HG02623 (cell line): ENCODE measurements around the gene ECT2L.
"Not testable (repeated sequence)": the region's sequence is repeated elsewhere in the genome, so short reads cannot be mapped to it uniquely, and the experiment has no call there.

Source experiments
- ATAC-seq: cut with Tn5 transposase; IDR thresholded peaks from one replicate; pipeline ENCODE4 v1.9.1; 2021; ENCODE audit warnings: moderate library complexity; ENCODE audit not compliant: unreplicated experiment

ECT2L gene

DNA sequence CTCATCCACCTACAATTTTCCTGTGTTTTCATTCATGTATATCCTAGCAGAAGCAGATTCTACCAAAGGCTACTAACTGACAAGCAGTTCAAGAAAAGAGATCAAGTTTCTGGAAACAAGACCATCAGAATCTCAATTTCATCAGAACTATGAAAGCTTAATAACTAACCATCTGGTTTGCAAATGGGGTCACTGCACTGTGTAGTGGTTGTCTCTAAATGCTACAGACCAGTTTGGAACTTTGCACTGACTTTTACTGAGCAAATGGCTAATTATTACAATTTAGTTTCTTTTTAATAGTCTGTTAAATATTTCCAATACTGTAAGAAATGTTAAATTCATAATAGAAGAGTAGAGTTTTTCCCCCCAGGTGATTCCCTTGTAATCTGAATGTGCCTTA lies 127.7 kb downstream of the ECT2L start:
- ATAC-seq: peak; percentile 55

DNA sequence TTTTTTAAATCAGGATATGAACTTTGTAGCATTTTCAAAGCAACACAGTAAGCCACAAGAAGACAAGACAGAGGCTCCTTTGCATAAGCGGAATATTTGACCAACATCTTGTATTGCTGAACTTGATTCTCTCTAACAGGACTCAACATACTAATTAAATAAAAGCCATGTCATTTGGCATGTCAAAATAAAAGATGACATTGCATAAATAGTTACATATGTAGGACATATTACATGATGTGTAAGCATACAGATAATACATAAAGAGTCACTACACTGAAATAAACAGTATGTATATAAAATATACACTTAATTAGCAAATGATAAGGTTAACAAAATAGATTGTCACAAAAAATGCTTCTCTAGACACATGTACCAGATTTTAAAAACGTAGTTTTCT lies 129.9 kb downstream of the ECT2L start:
- ATAC-seq: no peak

DNA sequence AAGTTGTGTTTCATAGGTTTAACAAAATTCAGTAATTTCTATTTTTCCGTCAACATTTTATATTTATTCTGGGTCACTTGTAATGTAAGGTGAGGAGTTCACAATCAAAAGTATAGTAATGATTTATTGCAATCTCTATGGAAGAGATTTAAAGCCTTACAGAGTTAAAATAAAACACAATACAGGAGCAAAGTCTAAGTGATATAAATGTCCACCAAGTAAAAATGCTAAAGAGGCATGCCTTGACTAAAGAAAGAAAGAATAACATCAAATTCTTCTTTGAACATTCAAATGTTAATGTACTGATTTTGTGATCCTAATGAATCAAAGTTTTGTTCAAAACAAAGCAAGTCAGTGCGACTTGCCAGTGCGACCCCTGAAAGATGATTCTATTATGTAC lies 130.7 kb downstream of the ECT2L start:
- no peak for ATAC-seq

DNA sequence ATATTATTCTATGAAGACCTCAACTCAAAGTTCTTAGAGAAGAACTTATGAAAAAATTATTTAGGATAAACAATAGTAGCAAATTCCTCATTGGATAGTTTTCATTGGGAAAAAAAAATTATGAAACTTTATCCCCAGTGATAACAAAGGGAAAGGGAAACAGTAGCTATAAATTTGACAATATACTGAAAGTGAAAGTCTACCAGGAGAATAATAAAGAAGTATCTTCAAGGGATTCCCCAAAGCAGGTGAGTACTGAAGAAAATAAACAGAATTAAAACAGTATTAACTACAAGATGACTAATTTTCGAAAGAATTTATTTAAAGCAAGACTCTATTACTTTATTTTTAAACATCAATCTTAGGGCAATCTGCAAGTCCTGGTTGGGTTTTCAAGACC lies 135.8 kb downstream of the ECT2L start:
- no peak for ATAC-seq

DNA sequence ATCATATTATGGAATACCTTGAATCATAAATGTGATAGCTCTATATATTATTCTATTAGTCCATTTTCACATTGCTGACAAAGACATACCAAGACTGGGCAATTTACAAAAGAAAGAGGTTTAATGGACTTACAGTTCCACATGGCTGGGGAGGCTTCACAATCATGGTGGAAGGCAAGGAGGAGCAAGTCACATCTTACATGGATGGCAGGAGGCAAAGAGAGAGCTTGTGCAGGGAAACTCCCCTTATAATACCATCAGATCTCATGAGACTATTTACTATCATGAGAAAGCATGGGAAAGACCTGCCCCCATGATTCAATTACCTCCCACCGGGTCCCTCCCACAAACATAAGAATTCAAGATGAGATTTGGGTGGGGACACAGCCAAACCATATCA lies 141.0 kb downstream of the ECT2L start:
- not testable (repeated sequence) for ATAC-seq

DNA sequence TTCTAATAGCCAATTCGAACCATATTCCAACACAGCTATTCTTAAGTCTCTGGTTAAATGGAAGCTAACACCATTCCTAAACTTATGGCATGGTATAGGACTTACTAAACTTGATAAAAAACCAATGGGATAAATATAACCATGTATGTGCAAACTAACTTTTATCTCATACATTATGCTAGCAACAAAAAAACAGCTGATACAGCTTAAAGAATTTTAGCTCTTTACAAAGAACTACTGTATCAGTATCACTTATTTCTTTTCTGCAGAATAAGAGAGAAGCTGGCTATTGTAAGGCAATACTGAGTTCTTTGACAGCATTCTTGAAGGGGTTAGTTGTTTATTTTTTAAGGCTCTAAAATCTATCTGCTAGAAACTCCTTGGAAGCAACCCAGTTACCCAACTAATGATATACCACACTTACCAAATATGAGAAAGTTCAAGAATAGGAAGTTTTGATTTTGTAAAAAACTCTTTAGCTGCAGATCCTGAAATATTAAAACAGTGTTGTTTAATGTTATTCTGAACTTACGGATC lies 147.3 kb downstream of the ECT2L start:
- no peak for ATAC-seq

DNA sequence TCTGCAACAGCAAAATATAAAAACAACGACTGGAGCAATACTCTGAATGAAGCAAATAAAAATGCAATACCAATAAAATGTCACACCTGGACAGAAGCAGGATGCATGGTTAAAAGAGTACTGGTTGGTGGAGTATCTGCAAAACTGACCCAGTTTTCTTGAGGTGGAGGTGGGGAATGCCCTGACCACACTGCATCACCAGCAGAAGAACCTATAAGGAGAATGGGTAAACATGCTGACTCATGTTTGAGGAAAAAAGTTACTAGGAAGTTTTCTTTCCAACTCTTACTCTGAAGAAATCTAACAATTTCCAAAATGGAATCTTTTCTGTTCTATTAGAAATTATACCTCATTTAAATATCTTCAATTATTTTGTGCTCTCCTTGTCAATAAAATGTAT lies 148.5 kb downstream of the ECT2L start:
- peak; percentile 45 for ATAC-seq

DNA sequence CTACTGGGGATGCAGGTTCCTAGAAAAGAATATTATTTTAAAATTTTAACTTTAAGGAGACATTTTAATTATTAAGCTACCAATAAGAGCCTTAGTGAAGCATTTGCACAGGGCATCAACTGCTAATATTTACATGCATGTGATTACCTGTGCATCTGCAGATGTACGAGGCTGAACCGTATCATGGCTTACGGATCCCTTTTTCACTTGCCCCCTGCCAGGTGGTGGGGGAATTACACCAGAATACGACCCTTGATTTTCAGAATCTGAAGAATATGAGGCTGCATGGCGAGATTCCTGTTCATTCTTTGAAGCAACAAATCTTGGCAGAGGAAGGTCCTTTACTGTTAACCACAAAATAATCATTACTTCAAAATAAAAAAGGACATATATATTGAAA lies 149.5 kb downstream of the ECT2L start:
- no peak for ATAC-seq

DNA sequence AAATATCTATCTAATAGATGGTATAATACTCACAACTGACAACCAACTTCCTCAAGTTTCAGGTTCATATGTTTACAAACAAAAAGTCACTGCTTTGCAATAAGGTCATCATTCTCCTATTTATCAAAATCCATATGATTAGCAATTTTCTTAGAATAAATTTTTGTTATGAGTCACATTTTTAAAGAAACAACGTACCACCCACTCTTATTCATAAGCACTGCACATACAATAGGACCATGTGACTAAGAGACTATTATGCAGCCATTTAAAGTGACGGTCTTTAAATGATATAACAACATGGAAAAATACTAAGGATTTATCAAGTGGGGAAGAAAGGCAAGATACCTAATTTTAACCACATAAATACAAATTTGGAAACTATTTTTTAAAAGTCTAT lies 152.1 kb downstream of the ECT2L start:
- ATAC-seq: no peak

DNA sequence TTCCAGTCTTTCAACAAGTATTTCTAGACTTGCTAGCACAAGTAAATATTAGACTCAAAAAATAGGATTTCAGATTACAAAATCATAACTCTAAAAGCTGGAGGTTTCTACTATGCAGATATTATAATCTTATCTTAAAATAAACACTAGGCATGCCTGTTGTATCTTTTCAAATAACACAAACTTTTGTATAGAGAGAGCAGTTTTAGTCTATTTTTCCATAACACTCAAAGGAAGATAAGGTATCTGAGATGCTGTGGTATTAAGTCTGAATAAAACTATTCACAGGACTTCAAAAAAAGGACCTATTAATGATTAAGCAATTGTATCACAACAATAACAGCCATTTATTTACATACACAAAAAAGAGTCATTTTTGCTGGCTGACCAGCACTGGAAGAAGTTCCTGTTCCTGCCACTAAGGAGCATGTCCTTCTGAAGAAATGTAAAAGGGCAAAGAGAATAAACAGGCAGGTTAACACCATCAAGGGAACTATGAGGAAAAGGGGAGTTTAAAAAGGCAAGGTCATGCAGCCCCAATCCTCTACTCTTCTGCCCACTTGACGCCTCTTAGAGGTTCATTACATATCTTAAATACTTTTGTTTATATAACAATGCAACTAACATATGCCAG lies 152.8 kb downstream of the ECT2L start:
- ATAC-seq: no peak

DNA sequence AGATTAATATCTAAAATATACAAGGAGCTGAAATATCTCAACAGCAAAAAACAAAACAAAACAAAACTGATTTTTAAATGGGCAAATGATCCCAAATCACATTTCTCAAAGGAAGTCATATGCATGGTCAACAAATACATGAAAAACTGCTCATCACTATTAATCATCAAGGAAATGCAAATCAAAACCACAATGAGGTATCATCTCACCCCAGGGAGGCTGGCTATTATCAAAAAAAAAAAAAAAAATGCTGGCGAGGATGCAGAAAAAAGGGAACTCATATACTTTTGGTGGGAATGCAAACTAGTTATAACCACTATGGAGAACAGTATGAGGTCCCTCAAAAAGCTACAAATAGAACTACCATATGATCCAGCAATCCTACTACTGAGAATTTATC lies 157.6 kb downstream of the ECT2L start:
- ATAC-seq: no peak
